DOHH2 (cell line): ENCODE results near the gene RANBP3.
"Not testable (repeated sequence)": the region's sequence is repeated elsewhere in the genome, so short reads cannot be mapped to it uniquely, and the experiment has no call there.

Experiments
- CTCF ChIP-seq: fragments of 200-600 bp; sonication (generic); IDR thresholded peaks from one replicate; pipeline ENCODE4 v1.5.1; 2014; ENCODE audit warnings: antibody characterized with exemption, mild to moderate bottlenecking, low read depth, low read length; ENCODE audit not compliant: poor library complexity, severe bottlenecking
- EZH2phosphoT487 ChIP-seq: fragments of 200-600 bp; sonication (generic); IDR thresholded peaks from 2 replicates; pipeline ENCODE4 v1.6.1; 2017; ENCODE audit warnings: borderline replicate concordance, mild to moderate bottlenecking, antibody characterized with exemption, low read length, moderate library complexity, mixed read lengths

- TF ChIP-seq CTCF, EZH2phosphoT487: not testable (repeated sequence)
Measured at GRCh38 chr19:5985837-5986236, 7.9 kb upstream of the RANBP3 start.
